DMS79 (cell line): ENCODE measurements around the gene MICA.
A peak's percentile ranks its signal among the peaks of the same experiment; 100 is the strongest.

Source experiments
- DNase-seq: peaks from one replicate; lab custom pipeline; 2025; lab: John Stamatoyannopoulos, UW

MICA gene

GRCh38 chr6:31460361-31461025 is 57.1 kb downstream of the MICA start:
- no peak for DNase-seq

DNA sequence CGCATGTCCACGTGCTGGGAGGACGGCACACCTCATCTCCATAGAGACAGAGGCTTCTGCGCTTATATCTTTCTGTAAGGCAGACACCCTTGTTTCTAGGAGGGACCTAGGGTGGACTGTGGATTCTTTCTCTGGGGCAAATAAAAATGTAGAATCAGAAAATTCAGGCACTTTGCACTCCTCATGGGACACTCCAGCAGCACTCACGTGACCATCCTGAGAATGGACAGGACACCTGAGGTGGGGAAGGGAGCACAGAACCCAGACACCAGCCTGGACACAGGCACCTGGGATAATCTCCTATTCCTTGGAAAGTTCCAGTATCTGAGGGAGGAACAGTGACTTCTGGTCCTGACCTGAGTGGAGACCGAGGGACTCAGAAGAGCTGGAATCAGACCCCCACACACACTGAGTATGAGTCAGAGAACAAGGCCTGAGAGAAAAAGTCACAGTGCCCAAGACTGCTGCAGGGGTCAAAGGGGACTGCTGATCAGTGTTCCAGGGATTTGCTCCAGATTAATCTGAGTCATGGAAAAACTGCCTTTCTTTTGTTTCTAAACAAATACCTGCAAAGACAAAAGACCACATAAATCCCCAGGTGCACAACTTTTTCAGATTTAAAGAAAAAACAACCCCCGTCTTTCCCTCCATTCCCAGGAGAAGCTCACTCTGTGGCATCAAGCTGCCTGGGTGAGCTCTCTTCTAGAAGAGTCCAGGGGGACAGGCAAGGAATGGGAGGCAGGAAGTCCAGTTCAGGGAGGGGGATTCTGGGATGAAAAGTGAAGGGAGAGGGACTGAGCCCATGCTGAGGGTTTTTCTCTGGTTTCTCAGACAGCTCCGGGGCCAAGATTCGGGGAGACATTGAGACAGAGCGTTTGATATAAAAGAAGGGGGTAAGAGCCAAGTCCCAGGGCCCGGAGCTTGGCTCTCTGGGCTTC is 58.9 kb downstream of the MICA start:
- DNase-seq, result no peak

DNA sequence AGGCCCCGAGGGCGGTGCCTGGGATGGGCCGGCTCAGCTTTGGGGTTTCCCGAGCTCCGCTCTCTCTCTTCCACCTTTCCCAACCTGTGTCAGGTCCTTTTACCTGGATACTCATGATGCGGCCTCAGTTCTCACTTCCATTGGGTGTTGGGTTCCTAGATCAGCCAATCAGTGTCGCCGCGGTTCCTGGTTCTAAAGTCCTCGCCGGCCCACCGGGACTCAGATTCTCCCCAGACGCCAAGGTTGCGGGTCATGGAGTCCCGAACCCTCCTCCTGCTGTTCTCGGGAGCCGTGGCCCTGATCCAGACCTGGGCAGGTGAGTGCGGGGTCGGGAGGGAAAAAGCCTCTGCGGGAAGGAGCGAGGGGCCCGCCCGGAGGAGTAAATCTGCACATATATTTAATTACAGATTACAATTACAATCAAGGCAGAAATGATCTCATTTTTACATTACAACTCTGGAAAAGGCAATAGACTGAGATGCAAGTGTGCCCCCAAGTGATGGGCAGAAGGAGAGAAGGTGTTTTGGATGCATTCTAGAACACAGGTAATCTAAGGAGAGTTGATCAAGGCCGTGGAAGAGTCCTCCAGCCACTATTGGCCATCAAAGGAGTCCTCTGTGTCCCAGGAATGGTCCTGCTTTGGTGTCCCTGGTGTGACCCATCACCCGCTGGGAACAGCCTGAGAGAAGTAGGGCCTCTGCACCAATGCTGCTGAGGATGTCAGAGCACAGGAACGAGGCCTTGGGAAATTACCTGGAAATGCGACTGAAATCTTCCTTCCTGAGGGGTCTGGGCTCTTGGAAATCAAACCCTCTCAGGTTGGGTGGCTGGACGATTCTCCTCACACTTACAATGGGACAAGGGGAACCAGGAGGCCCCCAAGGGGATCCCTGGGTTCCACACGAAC is 59.8 kb downstream of the MICA start:
- peak; percentile 78 for DNase-seq

- no peak for DNase-seq
These were observed 61.1 kb downstream of the MICA start for GRCh38 chr6:31464252-31465184.
